Natural killer cell (primary cell): ENCODE results near the gene WASF2. TPM values are rescaled to one million over a fixed set of nuclear protein-coding genes. Genes with fewer than 3 reads are reported as not detected.

Source experiments
- ATAC-seq, 3 donors: fragments of 150-1000 bp in 2 of 3; fragments of 200-7000 bp in 1 of 3; cut with Tn5 transposase; 1 replicate in 1 of 3; 2 replicates in 2 of 3; pipeline ENCODE4 v1.10.0; 2021; ENCODE audit warnings: mild to moderate bottlenecking in 2 of 3, moderate library complexity in 2 of 3
- DNase-seq, 2 donors: peaks; one replicate each; pipeline versions ENCODE4 v3.0.0 to v3.0.0-alpha.2; 2013 to 2021; ENCODE audit warnings: mixed read lengths in 1 of 2
- H3K27ac ChIP-seq: one replicate; pipeline ENCODE4 v1.5.1; 2013; ENCODE audit warnings: mild to moderate bottlenecking, low read length
- H3K27me3 ChIP-seq: one replicate; pipeline ENCODE4 v1.6.1; 2013; ENCODE audit warnings: low read length; ENCODE audit not compliant: control insufficient read depth, insufficient read depth
- H3K36me3 ChIP-seq: one replicate; pipeline ENCODE4 v1.6.1; 2013; ENCODE audit warnings: low read length; ENCODE audit not compliant: control insufficient read depth, insufficient read depth
- H3K4me1 ChIP-seq: one replicate; pipeline ENCODE4 v1.6.1; 2013; ENCODE audit warnings: low read length; ENCODE audit not compliant: control insufficient read depth, insufficient read depth
- H3K4me3 ChIP-seq: one replicate; pipeline ENCODE4 v1.5.1; 2013; ENCODE audit warnings: low read length
- H3K9me3 ChIP-seq: one replicate; pipeline ENCODE4 v1.6.1; 2013; ENCODE audit warnings: low read length; ENCODE audit not compliant: control insufficient read depth, insufficient read depth
- H3K27ac Mint-ChIP-seq, 2 donors: one replicate each; pipeline ENCODE4 v1.8.0; 2022; ENCODE audit warnings: mild to moderate bottlenecking in 2 of 2, mixed read lengths in 2 of 2, moderate library complexity in 1 of 2
- H3K27me3 Mint-ChIP-seq, 2 donors: one replicate each; pipeline ENCODE4 v1.8.0; 2022; ENCODE audit warnings: low read depth in 2 of 2, mixed read lengths in 2 of 2
- H3K36me3 Mint-ChIP-seq: one replicate; pipeline ENCODE4 v1.8.0; 2022; ENCODE audit warnings: mixed read lengths
- H3K4me1 Mint-ChIP-seq, 2 donors: one replicate each; pipeline ENCODE4 v1.8.0; 2022; ENCODE audit warnings: mixed read lengths in 2 of 2
- H3K4me3 Mint-ChIP-seq: one replicate; pipeline ENCODE4 v1.8.0; 2022; ENCODE audit warnings: mild to moderate bottlenecking, moderate library complexity, mixed read lengths
- H3K9me3 Mint-ChIP-seq, 2 donors: one replicate each; pipeline ENCODE4 v1.8.0; 2022; ENCODE audit warnings: mixed read lengths in 2 of 2
- CTCF ChIP-seq: fragments of 200-600 bp; IDR thresholded peaks from one replicate; pipeline ENCODE4 v1.8.0; 2022; ENCODE audit warnings: antibody characterized with exemption
- WGBS: methylation state at CpG from one replicate; pipeline ENCODE4 v1.1.7; 2013; ENCODE audit warnings: missing lambda C conversion rate; ENCODE audit not compliant: insufficient coverage; 5-methylcytosine and 5-hydroxymethylcytosine counted together
- intact Hi-C: fragments of 100-400 bp; cut with micrococcal nuclease; formaldehyde crosslinking; loops from one replicate; pipeline ENCODE4 v1.14.2; 2022
- total RNA-seq, 4 donors: library from RNA; stranded (reverse); fragments of 120-200 nt in 1 of 4; gene quantifications; one replicate each; pipeline versions ENCODE4 v1.2.3 to v1.2.4, GENCODE V29; 2013 to 2022

Gene WASF2
- total RNA-seq, 3 donors from 2014 or later (not counting 1 experiment from before 2014, with no cell fraction given) = 137 to 153 (median 143) TPM

GRCh38 chr1:27447399-27447798 lies 42.6 kb downstream of the WASF2 start:
- no peak overlapping the region for H3K4me3 Mint-ChIP-seq
- no peaks in the 10 kb centered on the region for H3K36me3 Mint-ChIP-seq
- Histone ChIP-seq H3K27me3 (no peaks in the 10 kb centered on the region), H3K36me3 (peaks cover 10% of the 10 kb centered on the region), H3K9me3 (no peaks in the 10 kb centered on the region), H3K4me3 (no peak overlapping the region), H3K4me1 (no peaks in the 10 kb centered on the region), H3K27ac (no peak overlapping the region)
- WGBS = 97% methylated on average over 3 of the region's 3 CpGs
- peaks cover 28 to 58% of the 10 kb centered on the region in 2 donors for H3K4me1 Mint-ChIP-seq
- TF ChIP-seq CTCF = no peak
- intact Hi-C loops = no loop called here
- peak overlapping the region; percentile 25 to 36 for H3K27ac Mint-ChIP-seq
- no peak for ATAC-seq
- H3K27me3 Mint-ChIP-seq = no peaks in the 10 kb centered on the region
- no peak for DNase-seq
- no peaks in the 10 kb centered on the region for H3K9me3 Mint-ChIP-seq

- no peak for DNase-seq
- Histone ChIP-seq H3K27ac (no peak overlapping the region), H3K27me3 (no peaks in the 10 kb centered on the region), H3K9me3 (no peaks in the 10 kb centered on the region), H3K4me1 (no peaks in the 10 kb centered on the region), H3K36me3 (peaks cover 10% of the 10 kb centered on the region), H3K4me3 (no peak overlapping the region)
- WGBS = 90% methylated on average over 6 of the region's 6 CpGs
- Mint-ChIP-seq H3K4me3 (no peak overlapping the region), H3K27me3 (no peaks in the 10 kb centered on the region), H3K27ac (no peak overlapping the region), H3K4me1 (peaks cover 25 to 55% of the 10 kb centered on the region in 2 donors), H3K9me3 (no peaks in the 10 kb centered on the region), H3K36me3 (no peaks in the 10 kb centered on the region)
- no peak for TF ChIP-seq CTCF
- intact Hi-C loops = no loop called here
- no peak for ATAC-seq
Observed at GRCh38 chr1:27446496-27447020, 43.4 kb downstream of the WASF2 start.

GRCh38 chr1:27445177-27445936 lies 44.6 kb downstream of the WASF2 start:
- Mint-ChIP-seq H3K36me3 (no peaks in the 10 kb centered on the region), H3K4me1 (peaks cover 18 to 43% of the 10 kb centered on the region in 2 donors), H3K4me3 (no peak overlapping the region), H3K27me3 (no peaks in the 10 kb centered on the region), H3K27ac (peak overlapping the region; percentile 54 to 71), H3K9me3 (no peaks in the 10 kb centered on the region)
- Histone ChIP-seq H3K27ac (no peak overlapping the region), H3K9me3 (no peaks in the 10 kb centered on the region), H3K27me3 (no peaks in the 10 kb centered on the region), H3K36me3 (peaks cover 10% of the 10 kb centered on the region), H3K4me1 (no peaks in the 10 kb centered on the region), H3K4me3 (no peak overlapping the region)
- ATAC-seq (no peak), DNase-seq (peak in 1 of 2 donors; percentile 37)
- intact Hi-C loops = no loop called here
- 61% methylated on average over 4 of the region's 4 CpGs for WGBS
- TF ChIP-seq CTCF = no peak
